HEK293T (cell line): ENCODE data around the gene AQP5.

Experiments
- CTCF ChIA-PET: fragments of 350-600 bp; formaldehyde crosslinking; extraction: SDS; loops from one replicate; lab custom pipeline; 2021; ENCODE audit warnings: antibody characterized with exemption, inconsistent platforms; lab: Yijun Ruan, JAX
- POLR2A ChIA-PET: fragments of 350-600 bp; formaldehyde crosslinking; extraction: SDS; loops from one replicate; lab custom pipeline; 2020; ENCODE audit warnings: antibody characterized with exemption, inconsistent platforms; lab: Yijun Ruan, JAX
- DNase-seq: peaks from one replicate; pipeline ENCODE4 v3.0.0; 2012; ENCODE audit warnings: mixed read lengths; ENCODE audit errors: extremely low spot score
- ARNT ChIP-seq: fragments of 450-650 bp; IDR thresholded peaks from 2 replicates; pipeline ENCODE4 v1.6.1; 2017; ENCODE audit warnings: mild to moderate bottlenecking
- BHLHE40 ChIP-seq: fragments of 450-650 bp; IDR thresholded peaks from 2 replicates; pipeline ENCODE4 v1.6.1; 2016; ENCODE audit warnings: mild to moderate bottlenecking, moderate library complexity, borderline replicate concordance
- CTBP1 ChIP-seq: fragments of 450-650 bp; IDR thresholded peaks from 2 replicates; pipeline ENCODE4 v1.6.1; 2016; ENCODE audit warnings: borderline replicate concordance
- ELF4 ChIP-seq: fragments of 450-650 bp; IDR thresholded peaks from 2 replicates; pipeline ENCODE4 v1.6.1; 2017; ENCODE audit warnings: antibody characterized with exemption
- FOXA1 ChIP-seq: fragments of 450-650 bp; IDR thresholded peaks from 2 replicates; pipeline ENCODE4 v1.6.1; 2016; ENCODE audit warnings: mild to moderate bottlenecking
- FOXK2 ChIP-seq: fragments of 450-650 bp; IDR thresholded peaks from 2 replicates; pipeline ENCODE4 v1.6.1; 2016; ENCODE audit warnings: mild to moderate bottlenecking
- FOXM1 ChIP-seq: fragments of 450-650 bp; IDR thresholded peaks from 2 replicates; pipeline ENCODE4 v1.6.1; 2017; ENCODE audit warnings: mild to moderate bottlenecking, borderline replicate concordance
- HDGF ChIP-seq: fragments of 450-650 bp; IDR thresholded peaks from 2 replicates; pipeline ENCODE4 v1.6.1; 2017; ENCODE audit warnings: antibody characterized with exemption, borderline replicate concordance
- L3MBTL2 ChIP-seq: fragments of 450-650 bp; conservative IDR thresholded peaks from 2 replicates; pipeline ENCODE4 v1.6.1; 2016; ENCODE audit warnings: mild to moderate bottlenecking
- LEF1 ChIP-seq: fragments of 450-650 bp; IDR thresholded peaks from 2 replicates; pipeline ENCODE4 v1.6.1; 2017; ENCODE audit warnings: mild to moderate bottlenecking, borderline replicate concordance
- NFRKB ChIP-seq: fragments of 450-650 bp; IDR thresholded peaks from 2 replicates; pipeline ENCODE4 v1.6.1; 2016; ENCODE audit warnings: mild to moderate bottlenecking, moderate library complexity
- PKNOX1 ChIP-seq: fragments of 450-650 bp; IDR thresholded peaks from 2 replicates; pipeline ENCODE4 v1.6.1; 2016
- SP1 ChIP-seq: fragments of 450-650 bp; IDR thresholded peaks from 2 replicates; pipeline ENCODE4 v1.6.1; 2017
- SUZ12 ChIP-seq: fragments of 450-650 bp; IDR thresholded peaks from 2 replicates; pipeline ENCODE4 v1.6.1; 2016; ENCODE audit warnings: mild to moderate bottlenecking
- TARDBP ChIP-seq: fragments of 450-650 bp; IDR thresholded peaks from 2 replicates; pipeline ENCODE4 v1.6.1; 2016
- ZNF384 ChIP-seq: fragments of 450-650 bp; IDR thresholded peaks from 2 replicates; pipeline ENCODE4 v1.6.1; 2016

AQP5 gene

GRCh38 chr12:49969651-49970429 lies 8.2 kb downstream of the AQP5 start:
- POLR2A ChIA-PET, result no interaction called here
- no peak for DNase-seq
- no peak for TF ChIP-seq NFRKB
- no peak for TF ChIP-seq SUZ12
- no peak for TF ChIP-seq HDGF
- CTCF ChIA-PET, result interaction anchor here (0.6 to 1.1 kb wide), 2 partner anchors 100 to 129 kb away, joined by 3 to 4 read pairs; no protein-coding TSS in a partner anchor

- no peak for DNase-seq
- CTCF ChIA-PET, result no interaction called here
- TF ChIP-seq HDGF (no peak), FOXK2 (no peak), SUZ12 (no peak), BHLHE40 (no peak), ELF4 (no peak), ARNT (no peak), LEF1 (no peak), SP1 (no peak), L3MBTL2 (no peak), PKNOX1 (no peak), CTBP1 (no peak), NFRKB (no peak), ZNF384 (no peak), TARDBP (no peak), FOXM1 (no peak), FOXA1 (no peak)
- POLR2A ChIA-PET, result no interaction called here
Observed at GRCh38 chr12:49970658-49971057, 9.0 kb downstream of the AQP5 start.

GRCh38 chr12:49971141-49971540 lies 9.5 kb downstream of the AQP5 start:
- DNase-seq, result no peak
- ChIA-PET POLR2A (no interaction called here), CTCF (no interaction called here)
- no peak for TF ChIP-seq BHLHE40
- no peak for TF ChIP-seq FOXA1
- TF ChIP-seq HDGF, result no peak
- TF ChIP-seq CTBP1, result no peak
- no peak for TF ChIP-seq TARDBP
- TF ChIP-seq FOXM1, result no peak
- TF ChIP-seq L3MBTL2, result no peak
- TF ChIP-seq SP1, result no peak

- ChIA-PET POLR2A (no interaction called here), CTCF (no interaction called here)
- DNase-seq, result no peak
- TF ChIP-seq LEF1 (no peak), ARNT (no peak), ELF4 (no peak), BHLHE40 (no peak), FOXA1 (no peak), ZNF384 (no peak), TARDBP (no peak)
Observed at GRCh38 chr12:49972129-49972528, 10.5 kb downstream of the AQP5 start.

- DNase-seq, result no peak
- ChIA-PET POLR2A (no interaction called here), CTCF (no interaction called here)
- TF ChIP-seq CTBP1 (no peak), LEF1 (no peak), FOXK2 (no peak), ZNF384 (no peak), HDGF (no peak), BHLHE40 (no peak), ELF4 (no peak), TARDBP (no peak), SUZ12 (no peak), FOXA1 (no peak), SP1 (no peak), FOXM1 (no peak), L3MBTL2 (no peak), PKNOX1 (no peak), NFRKB (no peak)
Observed at GRCh38 chr12:49972641-49973360, 11.1 kb downstream of the AQP5 start, which contains the start of gene AQP6. TSS of gene AQP6 (plus strand) at chr12:49972947. CDS start at chr12:49973174, 227 bp downstream.

- no peak for DNase-seq
- TF ChIP-seq FOXA1, result no peak
- no peak for TF ChIP-seq HDGF
- no peak for TF ChIP-seq PKNOX1
- no peak for TF ChIP-seq L3MBTL2
- no peak for TF ChIP-seq ELF4
- no peak for TF ChIP-seq SP1
- no peak for TF ChIP-seq LEF1
- TF ChIP-seq ARNT, result no peak
- ChIA-PET CTCF (no interaction called here), POLR2A (no interaction called here)
Observed at GRCh38 chr12:49973361-49973830, 11.7 kb downstream of the AQP5 start.
